ENCODE measurements around the gene RBM26.
A peak's percentile ranks its signal among the peaks of the same experiment; 100 is the strongest.

The RBM26 gene

DNA sequence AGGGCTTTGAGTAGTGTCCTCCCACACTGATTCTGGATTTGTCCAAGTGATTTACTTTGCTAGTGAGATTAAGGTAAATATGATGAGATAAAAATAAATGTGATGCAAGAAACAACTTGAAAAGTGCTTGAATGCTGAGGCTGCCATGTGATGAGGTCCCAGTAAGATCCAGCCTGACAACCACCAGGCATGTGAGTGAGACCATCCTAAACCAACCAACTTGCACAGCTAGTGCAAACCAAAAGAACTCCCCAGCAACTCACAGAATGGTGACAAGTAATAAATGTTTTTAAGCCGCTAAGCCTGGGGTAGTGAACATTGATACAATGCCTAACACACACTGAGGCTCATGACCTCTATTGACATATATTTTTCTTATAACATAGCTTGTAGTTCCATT, 13.3 kb upstream of the RBM26 start:
- no peak for DNase-seq

DNA sequence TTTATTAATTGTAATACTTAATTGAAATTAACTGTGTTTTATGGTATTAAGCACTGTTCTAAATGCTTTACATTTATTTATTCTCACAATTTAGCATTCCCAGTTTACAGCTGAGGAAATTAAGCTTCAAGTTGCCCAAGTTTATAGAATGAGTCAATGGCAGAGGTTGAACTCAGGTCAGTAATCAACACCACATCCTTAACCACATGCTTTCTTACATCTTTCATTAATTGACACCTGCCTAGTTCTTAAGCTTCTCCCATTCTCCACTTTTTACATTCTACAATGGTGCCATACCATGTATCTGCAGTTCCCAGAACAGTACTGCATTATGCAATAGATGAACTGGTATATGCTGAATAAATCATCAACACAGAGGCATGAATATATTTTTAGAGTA, 11.7 kb upstream of the RBM26 start:
- DNase-seq: no peak

DNA sequence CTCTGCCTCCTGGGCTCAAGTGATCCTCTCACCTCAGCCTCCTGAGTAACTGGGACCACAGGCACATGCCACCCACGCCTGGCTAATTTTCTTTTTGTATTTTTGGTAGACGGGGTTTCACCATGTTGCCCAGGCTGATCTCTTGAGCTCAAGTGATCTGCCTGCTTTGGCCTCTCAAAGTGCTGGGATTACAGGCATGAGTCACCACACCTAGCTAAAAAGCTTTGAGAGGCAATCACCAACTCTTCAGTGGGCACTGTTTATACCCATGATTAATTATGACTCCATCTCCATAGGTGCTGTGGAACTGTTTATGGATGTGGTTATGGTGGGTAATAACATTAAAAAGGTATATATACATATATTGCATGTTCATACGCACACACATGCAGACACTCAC, 7.5 kb upstream of the RBM26 start:
- no peak for DNase-seq

DNA sequence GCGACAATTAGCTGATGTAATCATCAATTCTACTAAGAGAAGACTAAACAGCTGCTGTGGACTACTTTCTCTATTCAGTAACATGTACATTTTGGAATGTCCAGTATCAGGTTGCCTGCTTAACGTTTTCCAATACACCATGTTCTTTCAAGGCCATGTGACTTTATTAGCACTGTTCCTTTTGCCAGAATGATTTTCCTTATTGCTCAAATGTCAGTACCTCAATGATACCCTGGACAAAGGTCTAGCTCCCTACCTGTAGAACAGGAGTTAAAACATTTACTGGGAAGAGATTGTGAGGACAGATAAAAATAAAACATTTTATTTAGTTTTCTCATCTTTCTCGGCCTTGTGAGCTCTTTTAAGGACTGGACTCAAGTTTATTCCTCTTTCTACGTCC, 3.8 kb upstream of the RBM26 start:
- DNase-seq: no peak

DNA sequence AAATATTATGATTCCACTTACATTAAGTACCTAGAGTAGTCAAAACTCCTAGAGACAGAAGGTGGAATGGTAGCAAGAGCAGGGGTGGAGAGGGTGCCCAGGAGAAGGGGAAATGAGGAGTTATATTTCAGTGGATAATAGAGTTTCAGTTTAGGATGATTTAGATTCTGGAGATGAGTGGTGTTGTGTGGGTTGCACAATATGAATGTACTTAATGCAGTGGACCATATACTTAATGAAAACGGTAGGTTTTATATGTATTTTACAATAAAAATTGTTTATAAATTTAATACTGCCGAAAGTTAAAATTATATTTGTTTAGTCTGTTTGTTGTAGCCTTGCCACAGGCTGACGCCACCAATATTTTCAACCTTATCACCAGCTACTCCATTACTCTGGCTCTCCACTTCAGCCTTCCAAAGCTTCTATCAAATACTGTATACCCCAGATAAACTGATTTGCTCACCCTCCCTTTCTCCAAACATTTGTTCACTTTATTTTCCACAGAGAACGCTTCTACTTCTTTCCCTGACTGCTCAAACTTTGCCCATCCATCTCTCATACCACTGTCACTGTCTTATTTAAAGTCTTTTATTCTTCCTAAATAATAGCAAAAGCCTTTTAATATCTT, 1.4 kb upstream of the RBM26 start:
- no peak for DNase-seq

DNA sequence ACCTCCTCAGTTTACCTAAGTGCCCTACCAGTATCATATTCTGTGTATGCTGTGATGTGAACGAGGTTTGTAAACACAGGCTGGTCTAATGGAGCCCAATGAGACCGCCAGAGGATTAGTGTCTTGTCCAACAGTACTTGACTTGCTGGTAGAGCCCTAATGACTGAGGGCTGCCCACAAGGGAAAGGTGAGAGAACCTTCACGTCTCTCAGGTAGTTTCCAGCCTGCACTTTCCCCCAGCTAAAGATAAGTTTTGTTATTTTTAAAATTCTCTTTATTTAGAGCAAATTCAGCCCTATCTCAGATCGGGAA, 498 bp upstream of the RBM26 start:
- no peak for DNase-seq

DNA sequence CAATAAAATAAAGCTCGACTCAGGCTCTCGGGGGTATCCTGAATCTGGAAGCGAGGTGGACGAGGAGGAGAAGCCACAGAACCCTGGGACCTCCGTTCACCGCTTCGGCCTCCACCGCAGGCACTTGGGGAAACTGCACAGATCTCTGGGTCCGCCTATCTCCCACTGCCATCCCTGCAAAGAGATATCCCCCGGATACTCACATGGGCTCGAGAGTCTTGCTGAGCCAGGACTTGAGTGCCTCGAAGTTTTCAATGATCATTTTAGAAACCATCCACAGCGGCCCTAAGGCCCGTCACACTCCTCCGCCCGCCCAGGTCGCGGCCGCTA, 589 bp downstream of the RBM26 start:
- peak in 1 of 2 donors; percentile 41 for DNase-seq

DNA sequence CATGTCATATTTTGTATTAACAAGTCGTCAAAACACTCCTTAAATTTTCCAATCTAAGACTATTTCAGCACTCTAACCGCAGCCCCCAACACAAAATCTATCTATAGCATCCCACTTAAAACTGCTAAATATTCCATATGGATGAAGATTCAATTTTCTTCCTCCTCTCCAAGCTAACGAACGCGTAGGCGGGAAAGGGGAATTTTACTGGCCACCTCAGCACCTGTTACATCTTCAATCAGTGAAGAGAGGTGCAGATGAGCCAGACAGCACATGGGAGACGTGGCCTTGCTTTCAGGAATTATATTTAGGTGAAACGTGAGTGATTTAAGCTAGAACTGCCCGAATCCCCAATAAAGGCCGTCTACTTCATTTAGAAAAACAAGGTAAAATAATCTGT, 1.1 kb downstream of the RBM26 start:
- DNase-seq: peak in 1 of 2 donors; percentile 16

DNA sequence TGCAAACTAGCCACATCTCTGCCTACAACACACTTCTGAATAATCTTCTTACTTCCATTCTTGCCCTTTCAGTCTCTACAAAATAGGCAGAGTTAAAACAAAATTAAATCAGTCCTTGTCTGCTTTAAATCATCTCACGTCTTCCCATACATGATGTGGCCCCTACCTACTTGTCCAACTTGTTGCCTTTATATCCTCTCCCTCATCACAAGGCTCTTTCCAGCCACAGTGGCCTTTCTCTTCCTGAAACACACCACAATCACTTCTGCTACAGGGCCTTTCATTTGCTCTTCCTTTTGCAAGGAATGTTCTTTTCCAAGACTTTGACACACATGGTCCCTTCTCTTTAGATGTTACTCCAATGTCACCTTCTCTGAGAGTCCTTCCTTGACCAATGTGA, 1.7 kb downstream of the RBM26 start:
- DNase-seq: no peak

DNA sequence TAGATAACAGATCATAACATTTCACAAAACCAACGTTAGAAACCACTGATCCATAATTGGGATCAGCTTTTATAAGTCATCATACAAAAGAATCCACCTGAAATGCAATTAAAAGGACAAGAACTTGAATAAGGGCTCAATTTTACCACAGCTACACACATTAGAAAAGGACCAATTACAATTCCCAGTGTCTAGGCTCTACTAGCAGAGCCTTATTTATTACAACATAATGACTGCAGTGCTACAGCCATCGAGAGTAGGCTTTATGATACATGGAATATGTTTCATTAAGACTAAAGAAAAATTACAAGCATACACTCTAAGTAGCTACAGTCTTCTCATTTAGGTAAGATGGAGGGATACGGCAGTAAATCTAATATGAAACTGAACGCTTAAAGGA, 2.9 kb downstream of the RBM26 start:
- no peak for DNase-seq

DNA sequence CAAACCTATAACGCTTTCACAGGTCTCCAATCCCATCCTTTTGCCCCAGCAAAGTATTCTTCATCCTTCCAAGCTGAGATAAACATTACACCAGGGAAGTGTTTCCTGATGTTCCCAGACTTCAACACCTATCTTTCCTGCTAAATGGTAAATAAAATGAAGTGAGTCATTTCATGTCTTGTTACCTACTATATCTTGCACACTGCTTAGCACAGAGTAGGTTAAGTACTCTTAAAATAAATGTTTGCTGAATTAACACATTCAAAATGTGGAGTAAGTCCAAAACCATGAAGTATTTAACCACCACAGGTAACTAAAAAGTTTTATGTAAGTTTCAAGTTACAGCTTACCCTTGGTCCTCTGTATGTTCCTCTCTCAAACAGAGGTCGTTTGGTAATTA, 3.4 kb downstream of the RBM26 start:
- no peak for DNase-seq

DNA sequence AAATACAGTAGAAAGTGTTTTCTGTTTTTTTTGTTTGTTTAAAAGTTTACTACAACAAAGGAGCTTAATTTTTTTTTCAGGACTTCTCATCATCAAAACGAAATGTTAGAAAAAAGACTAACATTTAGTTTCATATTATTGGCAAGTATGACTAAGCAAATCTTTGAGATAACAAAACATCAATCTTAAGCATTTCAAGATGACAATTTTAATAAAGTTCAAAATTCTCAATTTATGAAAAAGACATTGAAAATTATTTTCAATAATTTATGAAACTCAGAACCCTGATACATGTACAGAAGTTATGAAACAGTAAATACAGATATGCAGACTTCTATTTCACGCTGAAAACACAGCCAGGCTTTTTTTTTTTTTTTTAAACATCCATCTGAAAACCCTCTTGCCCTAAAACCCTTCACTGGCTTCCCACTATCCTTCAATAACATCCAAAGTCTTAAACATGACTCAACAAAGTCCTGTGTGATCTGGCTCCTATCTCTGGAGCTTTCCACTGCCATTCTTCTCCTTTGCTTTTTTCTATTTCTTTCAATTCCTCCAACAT, 3.9 kb downstream of the RBM26 start:
- DNase-seq: no peak

DNA sequence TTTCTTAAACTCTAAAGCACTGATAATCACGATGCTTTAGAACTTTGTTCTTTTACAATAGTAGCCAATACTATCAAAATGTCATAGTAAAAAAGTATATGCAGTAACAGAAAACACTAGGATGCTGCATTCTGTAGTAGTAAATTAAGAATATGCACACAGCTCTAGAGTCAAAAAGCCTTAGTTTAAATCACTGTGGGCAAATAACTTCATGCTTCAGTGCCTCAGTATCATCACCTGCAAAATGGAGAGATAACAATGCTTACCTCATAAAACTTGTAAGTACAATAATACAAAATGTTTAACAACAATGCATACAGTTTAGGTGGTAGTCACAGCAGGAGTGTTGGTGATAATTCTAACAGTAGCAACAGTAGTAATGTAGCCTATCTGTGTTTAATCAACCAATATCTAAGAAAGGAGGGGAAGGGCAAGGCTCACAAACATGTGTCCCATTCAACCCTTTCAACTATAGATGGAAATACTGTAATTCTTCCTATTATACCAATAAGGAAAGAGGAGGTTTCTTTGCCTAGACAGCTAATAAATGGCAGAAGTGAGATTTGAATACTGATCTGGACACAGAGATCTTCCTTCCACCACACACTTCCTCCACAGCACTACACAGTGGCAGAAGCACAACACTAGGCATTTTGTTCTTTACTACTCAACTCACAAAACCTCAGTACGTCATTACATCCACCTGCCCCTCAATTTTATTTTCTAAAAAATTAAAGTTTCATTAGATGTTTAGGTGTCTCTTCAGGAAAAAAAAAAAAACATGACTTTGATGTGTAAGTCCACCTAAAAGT, 4.6 kb downstream of the RBM26 start:
- no peak for DNase-seq

DNA sequence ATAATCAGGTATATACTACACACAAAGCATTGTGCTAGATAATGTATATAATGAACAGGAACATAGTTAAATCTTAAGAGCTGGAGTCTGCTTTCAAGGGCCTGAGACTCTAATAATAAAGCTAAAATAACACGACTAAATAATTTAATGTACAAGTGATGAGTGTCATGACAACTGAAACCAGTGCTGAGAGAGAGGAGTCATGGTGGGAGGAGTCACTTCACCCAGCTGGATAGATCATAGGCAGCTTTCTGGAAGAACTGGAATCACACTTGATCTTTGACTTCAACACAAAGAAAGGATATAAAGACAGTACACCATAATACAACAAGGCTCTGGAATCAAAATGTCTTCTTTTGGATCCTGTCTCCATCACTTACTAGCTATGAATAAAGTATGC, 7.1 kb downstream of the RBM26 start:
- no peak for DNase-seq

DNA sequence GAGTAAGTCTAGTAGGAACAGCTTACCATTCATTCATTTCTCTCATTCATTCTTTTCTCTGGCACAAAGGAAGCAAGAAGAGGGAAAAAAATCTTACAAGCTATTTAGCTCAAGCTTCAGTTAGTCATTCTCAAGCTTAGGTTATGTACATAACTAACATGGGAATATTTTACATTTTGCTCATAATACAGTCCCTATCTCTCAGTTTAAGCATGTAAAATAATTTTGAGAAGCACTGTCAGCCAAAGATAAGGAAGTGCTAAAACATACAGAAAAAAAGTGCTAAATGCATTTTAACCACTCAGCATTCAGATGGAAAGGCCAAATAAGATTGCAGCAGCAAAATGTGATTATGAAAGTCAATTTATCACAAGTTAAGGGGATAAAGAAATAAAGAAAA, 7.9 kb downstream of the RBM26 start:
- DNase-seq: no peak

DNA sequence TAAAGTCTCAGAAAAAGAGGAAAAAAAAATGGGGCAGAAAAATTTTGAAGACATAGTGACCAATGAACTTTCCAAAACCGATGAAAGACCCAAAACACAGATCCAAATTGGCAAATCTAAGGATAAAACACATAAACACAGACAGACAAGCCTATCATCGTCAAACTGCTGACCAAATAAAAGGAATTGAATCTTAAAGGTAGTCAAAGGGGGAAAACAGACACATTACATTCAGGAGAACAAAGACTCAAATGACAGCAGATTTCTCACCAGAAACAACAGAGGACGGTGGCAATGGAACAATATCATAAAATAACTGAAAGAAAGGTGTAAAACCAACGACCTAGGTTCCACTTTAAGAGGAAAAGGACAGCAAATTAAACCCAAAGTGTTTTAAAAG, 10.2 kb downstream of the RBM26 start:
- no peak for DNase-seq

DNA sequence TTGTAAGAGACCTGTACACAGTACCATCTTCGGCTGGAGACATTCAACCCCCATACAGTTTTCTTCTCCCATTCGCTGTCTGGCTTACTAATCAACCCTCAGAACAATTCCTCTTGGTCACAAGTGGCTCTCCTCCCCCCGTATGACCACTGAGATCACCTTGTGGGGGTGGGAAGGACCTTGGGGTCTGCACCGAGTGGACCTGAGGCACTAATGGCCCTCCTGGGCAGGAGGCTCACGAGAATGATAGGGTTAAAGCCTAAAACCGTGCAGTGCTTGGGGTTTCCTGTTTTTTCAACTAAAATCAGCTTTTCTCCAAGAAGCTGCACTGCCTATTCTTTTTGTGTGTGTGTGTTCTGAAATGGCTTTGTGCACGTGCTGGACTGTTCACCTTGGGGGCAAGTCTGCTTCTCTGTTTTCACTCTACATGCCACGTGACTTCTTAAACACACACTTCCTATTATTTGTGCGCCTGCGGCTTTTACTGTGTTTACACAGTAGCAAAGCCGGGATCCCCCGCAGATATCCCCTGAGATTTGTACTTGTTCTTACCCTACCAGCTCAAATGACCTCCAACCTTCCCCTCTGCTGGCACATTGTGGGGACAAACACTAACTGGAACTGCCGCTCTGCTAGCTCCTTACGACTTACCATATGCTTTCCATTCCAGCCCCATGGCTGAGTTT, 12.3 kb downstream of the RBM26 start:
- no peak for DNase-seq

DNA sequence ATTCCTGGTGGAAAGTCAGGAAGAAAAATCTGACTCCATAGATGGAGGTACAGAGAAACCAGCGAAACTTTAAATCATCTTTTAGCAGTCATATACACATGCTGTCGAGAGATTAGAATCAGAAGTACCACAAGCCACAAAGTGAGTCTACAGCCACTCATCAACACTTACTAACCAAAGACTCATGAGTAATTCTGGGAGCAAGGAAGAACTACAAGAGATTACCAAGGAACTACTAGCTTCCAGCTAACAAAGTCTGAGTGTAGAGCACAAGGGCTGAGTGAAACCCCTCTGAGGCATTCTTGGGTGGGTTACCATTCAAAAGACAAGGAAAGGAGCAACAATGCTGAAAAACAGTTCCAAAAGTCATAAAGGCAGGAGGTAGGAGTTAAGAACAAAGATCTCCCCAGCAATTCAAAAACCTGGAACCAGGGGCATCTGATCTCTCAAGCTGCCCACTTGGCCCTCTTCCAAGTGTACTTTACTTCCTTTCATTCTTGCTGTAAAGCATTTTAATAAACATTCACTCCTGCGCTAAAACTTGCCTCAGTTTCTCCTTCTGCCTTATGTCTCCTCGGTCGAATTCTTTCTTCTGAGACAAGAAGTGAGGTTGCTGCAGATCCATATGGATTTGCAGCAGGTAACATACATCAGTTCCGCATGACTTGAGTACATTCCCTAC, 13.0 kb downstream of the RBM26 start:
- peak in 1 of 2 donors; percentile 16 for DNase-seq

DNA sequence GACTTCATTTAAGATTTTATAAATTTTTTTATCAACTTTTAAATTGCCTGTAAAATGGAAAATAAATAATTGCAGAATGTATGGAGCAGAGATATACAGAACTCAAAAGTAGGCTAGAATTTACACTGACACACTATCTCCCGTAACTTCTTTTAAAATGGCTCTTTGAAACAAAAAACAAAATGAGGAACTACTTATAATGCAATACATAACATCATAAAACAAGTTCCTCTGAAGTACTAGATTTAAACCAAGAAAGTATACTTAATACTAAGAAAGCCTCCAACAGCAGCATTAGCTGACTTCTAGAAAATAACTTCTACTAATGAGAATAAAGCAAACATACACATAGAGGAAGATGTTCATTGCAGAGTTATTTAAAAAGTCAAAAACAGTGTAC, 17.0 kb downstream of the RBM26 start:
- DNase-seq: no peak

DNA sequence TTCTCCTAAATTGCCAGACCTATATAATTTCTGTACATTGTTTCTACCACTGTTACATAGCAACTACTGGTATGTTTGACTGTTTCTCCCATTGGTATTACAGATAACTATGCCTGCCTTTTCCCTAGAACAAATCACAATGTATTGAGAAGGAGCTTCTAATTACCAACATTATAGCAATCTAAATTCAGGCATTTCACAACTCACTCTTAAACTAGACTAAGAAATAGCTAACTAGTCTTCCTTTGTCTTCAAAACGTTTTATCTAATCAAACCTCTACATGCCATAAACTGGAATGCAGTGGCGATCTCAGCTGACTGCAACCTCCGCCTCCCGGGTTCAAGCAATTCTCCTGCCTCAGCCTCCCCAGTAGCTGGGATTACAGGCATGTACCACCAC, 18.2 kb downstream of the RBM26 start:
- DNase-seq: no peak

DNA sequence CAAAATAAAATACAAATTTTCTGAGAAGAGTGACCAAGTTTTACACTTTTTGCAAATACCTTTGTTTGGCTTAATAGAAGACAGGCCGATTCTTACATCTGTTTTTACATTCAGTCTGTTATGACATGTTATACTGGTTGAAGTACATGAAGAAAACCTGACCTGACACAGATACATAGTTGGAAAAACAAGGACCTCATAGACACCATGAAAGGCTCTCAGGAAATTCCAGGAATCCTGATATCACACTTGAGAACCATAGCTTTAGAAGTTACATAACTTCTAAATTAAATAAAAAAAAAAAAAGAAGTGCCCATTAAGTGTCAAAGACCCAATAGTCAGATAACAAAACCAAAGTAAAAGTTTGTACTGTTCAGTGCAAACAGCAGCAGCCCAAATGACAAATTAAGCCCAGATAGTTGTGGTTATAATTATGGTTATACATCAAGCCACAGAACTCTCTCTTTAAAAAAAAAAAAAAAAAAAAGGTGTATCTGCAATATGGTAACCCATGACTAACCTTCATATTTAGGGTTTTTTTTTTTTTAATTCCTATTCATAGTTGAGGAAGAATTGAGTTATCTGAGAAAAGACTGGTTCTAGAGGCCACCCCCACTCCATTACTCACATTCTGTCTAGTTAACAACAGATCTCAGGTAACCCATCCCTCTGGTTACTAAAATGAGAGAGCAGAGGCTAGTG, 19.8 kb downstream of the RBM26 start:
- no peak for DNase-seq

DNA sequence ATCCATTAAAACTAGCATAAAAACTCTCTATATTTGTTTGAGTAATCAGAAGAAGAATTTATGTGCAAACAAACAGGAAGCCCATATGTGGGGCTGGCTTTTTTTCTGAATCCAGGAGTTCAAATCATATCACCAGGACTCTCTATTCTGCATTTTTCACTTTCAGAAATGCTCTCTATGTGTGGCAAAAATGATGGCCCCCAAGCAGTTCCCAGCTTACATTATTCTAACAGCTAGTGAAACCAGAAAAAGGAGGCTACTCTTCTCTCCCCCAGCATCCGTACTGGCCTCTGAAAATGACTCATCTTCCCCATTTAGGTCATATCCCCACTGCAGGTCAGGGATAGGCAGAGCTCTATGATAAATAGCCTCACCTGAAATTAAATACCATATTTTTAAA, 20.4 kb downstream of the RBM26 start:
- peak in 1 of 2 donors; percentile 9 for DNase-seq

DNA sequence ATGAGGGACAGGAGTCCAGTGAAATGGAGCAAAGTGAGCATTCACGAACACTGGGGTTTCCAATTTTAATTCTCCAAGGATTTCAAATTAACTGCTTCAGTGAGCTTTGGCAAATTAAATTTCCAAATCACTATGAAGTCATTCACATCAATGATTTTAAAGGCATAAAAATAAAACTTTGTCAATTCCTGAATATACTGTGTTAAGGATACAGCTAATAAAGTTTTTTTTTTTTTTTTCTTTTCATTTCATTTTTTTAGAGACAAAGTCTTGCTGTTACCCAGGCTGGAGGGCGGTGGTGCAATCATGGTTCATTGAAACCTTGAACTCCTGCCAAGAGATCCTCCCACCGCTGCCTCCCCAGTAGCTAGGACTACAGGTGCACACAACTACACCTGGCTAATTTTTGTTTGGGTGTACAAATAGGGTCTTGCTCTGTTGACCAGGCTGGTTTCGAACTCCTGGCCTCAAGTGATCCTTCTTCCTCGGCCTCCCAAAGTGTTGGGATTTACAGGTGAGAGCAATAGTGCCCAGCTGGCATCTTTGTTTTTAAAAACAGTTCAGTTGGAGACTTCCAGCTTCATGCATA, 21.9 kb downstream of the RBM26 start:
- DNase-seq: no peak
